GM18502 (cell line): ENCODE data around the gene BAX.

Experiments used
- ATAC-seq: cut with Tn5 transposase; IDR thresholded peaks from one replicate; pipeline ENCODE4 v1.9.1; 2021; ENCODE audit warnings: mild to moderate bottlenecking; ENCODE audit not compliant: unreplicated experiment, poor library complexity

Gene BAX

GRCh38 chr19:49009828-49010227 lies 55.2 kb downstream of the BAX start:
- ATAC-seq = no peak

- ATAC-seq = no peak
Measured at GRCh38 chr19:49010453-49010852, 55.8 kb downstream of the BAX start.

- ATAC-seq = no peak
Measured at GRCh38 chr19:49011194-49011593, 56.5 kb downstream of the BAX start.
